K562 (cell line): ENCODE results near the gene GPR37L1.

Experiments used
- EP300 ChIP-seq: IDR thresholded peaks from 2 replicates; pipeline ENCODE4 v1.6.1; 2012; ENCODE audit warnings: low read length, improper control_type of control experiment
- ETV6 ChIP-seq, 3 experiments: fragments of 150-350 bp in 1 of 3; sonication (generic) in 1 of 3; formaldehyde crosslinking in 1 of 3; IDR thresholded peaks; 2 replicates each; pipeline versions ENCODE4 v1.6.1 to v1.8.0; 2014 to 2022; ENCODE audit warnings: borderline replicate concordance in 2 of 3, low read depth in 2 of 3, antibody characterized with exemption in 1 of 3, low read length in 1 of 3, mild to moderate bottlenecking in 1 of 3, missing genetic modification reagents in 1 of 3
- EZH2 ChIP-seq: IDR thresholded peaks from 2 replicates; pipeline ENCODE4 v1.6.1; 2012; ENCODE audit warnings: low read depth, mild to moderate bottlenecking, inconsistent platforms, low read length, borderline replicate concordance
- HDAC2 ChIP-seq: fragments of 450-650 bp; IDR thresholded peaks from 2 replicates; pipeline ENCODE4 v1.6.1; 2016; ENCODE audit warnings: mild to moderate bottlenecking
- NR4A1 ChIP-seq, 2 experiments: fragments of 250-450 bp in 1 of 2; fragments of 450-650 bp in 1 of 2; sonication (Bioruptor Pico) in 1 of 2; IDR thresholded peaks; 2 replicates each; pipeline versions ENCODE4 v1.4.0 to v1.6.1; 2016 to 2020; ENCODE audit warnings: mild to moderate bottlenecking in 2 of 2, missing compliant biosample characterization in 1 of 2, missing genetic modification characterization in 1 of 2, moderate library complexity in 1 of 2
- RFX1 ChIP-seq: fragments of 450-650 bp; IDR thresholded peaks from 2 replicates; pipeline ENCODE4 v1.6.1; 2016; ENCODE audit warnings: mild to moderate bottlenecking, moderate library complexity
- SIN3A ChIP-seq, 2 experiments: fragments of 150-350 bp in 1 of 2; IDR thresholded peaks; 2 replicates each; pipeline ENCODE4 v1.6.1; 2011 to 2016; ENCODE audit warnings: borderline replicate concordance in 2 of 2, low read depth in 2 of 2, low read length in 2 of 2, mild to moderate bottlenecking in 2 of 2, moderate library complexity in 2 of 2; ENCODE audit not compliant: control insufficient read depth in 1 of 2
- TBP ChIP-seq: optimal IDR thresholded peaks from 2 replicates; pipeline ENCODE3; 2011; ENCODE audit warnings: low read depth, low read length, improper control_type of control experiment
- ZNF143 ChIP-seq: sonication (generic); formaldehyde crosslinking; IDR thresholded peaks from 2 replicates; pipeline ENCODE4 v1.9.0; 2022; ENCODE audit warnings: mild to moderate bottlenecking, missing genetic modification reagents
- ZNF212 ChIP-seq: fragments of 450-650 bp; formaldehyde crosslinking; IDR thresholded peaks from 2 replicates; pipeline ENCODE4 v1.4.0; 2020; ENCODE audit warnings: mild to moderate bottlenecking
- ZNF436 ChIP-seq: fragments of 250-450, 450-650 bp; sonication (Bioruptor Pico); formaldehyde crosslinking; IDR thresholded peaks from 2 replicates; pipeline ENCODE4 v1.7.0; 2020; ENCODE audit warnings: mild to moderate bottlenecking

GRCh38 chr1:202130297-202130721 is 7.6 kb downstream of the GPR37L1 start:
- TF ChIP-seq ZNF436 (no peak), ZNF212 (CRISPR knock-in tag) (no peak), ZNF143 (no peak), EZH2 (no peak), EP300 (no peak), ETV6 (IDR thresholded peaks at IDR 0.05; ENCODE audit: borderline replicate concordance in 1 of 2, low read depth in 2 of 2, low read length in 1 of 2) (no peak), ETV6 (CRISPR knock-in tag; IDR thresholded peaks at IDR 0.05; ENCODE audit: borderline replicate concordance) (no peak), RFX1 (no peak), NR4A1 (CRISPR knock-in tag; IDR thresholded peaks at IDR 0.05) (no peak), NR4A1 (tag; IDR thresholded peaks at IDR 0.05) (no peak), SIN3A (IDR thresholded peaks at IDR 0.05; ENCODE audit: borderline replicate concordance in 2 of 2, control insufficient read depth in 1 of 2, low read depth in 2 of 2, low read length in 2 of 2) (no peak), TBP (no peak), HDAC2 (no peak)
